Retinal pigment epithelial cell (primary cell): Measurements from ENCODE around the gene TRIM41.

ENCODE experiments used
- DNase-seq: peaks from one replicate; pipeline ENCODE4 v3.0.0-alpha.2; 2010; ENCODE audit warnings: low read depth
- H3K4me3 ChIP-seq: 2 replicates; pipeline ENCODE4 v1.5.1; 2011; ENCODE audit warnings: mild to moderate bottlenecking, low read length, control low read depth, moderate library complexity
- CTCF ChIP-seq: conservative IDR thresholded peaks from 2 replicates; pipeline ENCODE4 v1.5.1; 2011; ENCODE audit warnings: low read depth, low read length, control low read depth, inconsistent platforms

The TRIM41 gene

GRCh38 chr5:181230551-181230950 lies 7.5 kb downstream of the TRIM41 start:
- no peak overlapping the region for H3K4me3 ChIP-seq
- DNase-seq = no peak
- no peak for TF ChIP-seq CTCF

GRCh38 chr5:181231432-181231831 lies 8.4 kb downstream of the TRIM41 start:
- no peak overlapping the region for H3K4me3 ChIP-seq
- no peak for TF ChIP-seq CTCF
- DNase-seq = no peak

DNA sequence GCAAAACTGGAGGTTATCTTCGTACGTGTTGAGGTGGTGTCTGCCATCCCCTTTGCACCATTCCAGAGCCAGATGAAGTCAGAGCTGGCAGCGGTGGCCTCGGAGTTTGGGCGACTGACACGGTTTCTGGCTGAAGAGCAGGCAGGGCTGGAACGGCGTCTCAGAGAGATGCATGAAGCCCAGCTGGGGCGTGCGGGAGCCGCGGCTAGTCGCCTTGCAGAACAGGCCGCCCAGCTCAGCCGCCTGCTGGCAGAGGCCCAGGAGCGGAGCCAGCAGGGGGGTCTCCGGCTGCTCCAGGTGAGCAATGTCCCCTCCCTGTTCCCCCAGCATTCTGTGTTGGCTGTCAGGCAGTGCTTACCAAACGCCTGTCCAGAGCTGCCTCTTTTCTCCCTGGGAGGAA lies 9.5 kb downstream of the TRIM41 start:
- no peak for DNase-seq
- H3K4me3 ChIP-seq = no peak overlapping the region
- no peak for TF ChIP-seq CTCF

- DNase-seq = no peak
- TF ChIP-seq CTCF = no peak
- H3K4me3 ChIP-seq = no peak overlapping the region
These were observed 10.2 kb downstream of the TRIM41 start for GRCh38 chr5:181233088-181233800.

- no peak overlapping the region for H3K4me3 ChIP-seq
- no peak for DNase-seq
- TF ChIP-seq CTCF = no peak
These were observed 10.8 kb downstream of the TRIM41 start for GRCh38 chr5:181233801-181234454.

GRCh38 chr5:181234455-181235306 lies 11.6 kb downstream of the TRIM41 start:
- no peak for TF ChIP-seq CTCF
- H3K4me3 ChIP-seq = no peak overlapping the region
- no peak for DNase-seq
